Activated CD8-positive, alpha-beta memory T cell treated with anti-CD3 and anti-CD28 coated beads for 4 hours (primary cell): ENCODE measurements around the gene CD34.
A peak's percentile ranks its signal among the peaks of the same experiment; 100 is the strongest.
"Not testable (repeated sequence)": the region's sequence is repeated elsewhere in the genome, so short reads cannot be mapped to it uniquely, and the experiment has no call there.

Experiments
- DNase-seq, 2 donors: peaks; one replicate each; pipeline ENCODE4 v3.0.0-alpha.2; 2020; ENCODE audit warnings: low read depth in 2 of 2

Gene CD34

DNA sequence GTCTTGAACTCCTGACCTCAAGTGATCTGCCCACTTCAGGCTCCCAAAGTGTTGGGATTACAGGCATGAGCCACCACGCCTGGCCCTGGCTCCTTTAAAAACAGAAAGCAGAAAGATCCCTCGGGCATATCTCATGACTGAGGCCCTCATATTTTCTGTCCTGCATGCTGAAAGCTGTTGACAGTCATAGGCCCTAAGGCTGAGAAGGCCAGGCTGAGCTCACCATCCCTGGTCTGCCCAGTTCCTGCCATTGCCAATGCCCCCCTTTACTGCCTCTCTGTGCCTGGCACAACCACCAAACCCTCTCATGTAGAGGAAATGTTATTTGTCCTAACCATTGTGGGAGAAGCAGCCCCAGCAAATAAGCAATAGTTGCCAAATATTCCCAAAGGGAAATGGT is 12.7 kb downstream of the CD34 start:
- no peak for DNase-seq

DNA sequence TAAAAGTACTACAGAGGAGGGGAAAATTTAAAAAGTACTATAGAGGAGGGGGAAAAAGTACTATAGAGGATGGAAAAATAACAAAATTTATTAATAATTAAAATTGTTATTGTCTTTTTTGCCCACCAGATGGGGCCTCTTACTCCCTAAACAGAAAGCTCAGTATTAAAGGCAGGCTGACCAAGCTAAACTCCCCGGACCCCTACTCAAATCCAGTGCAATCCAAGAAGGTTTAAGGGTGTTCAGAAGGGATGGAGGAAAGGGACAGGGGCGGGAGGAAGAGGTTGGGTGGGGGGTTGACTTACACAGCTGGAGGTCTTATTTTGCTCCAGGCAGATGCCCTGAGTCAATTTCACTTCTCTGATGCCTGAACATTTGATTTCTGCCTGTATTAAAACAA is 13.7 kb downstream of the CD34 start:
- no peak for DNase-seq

DNA sequence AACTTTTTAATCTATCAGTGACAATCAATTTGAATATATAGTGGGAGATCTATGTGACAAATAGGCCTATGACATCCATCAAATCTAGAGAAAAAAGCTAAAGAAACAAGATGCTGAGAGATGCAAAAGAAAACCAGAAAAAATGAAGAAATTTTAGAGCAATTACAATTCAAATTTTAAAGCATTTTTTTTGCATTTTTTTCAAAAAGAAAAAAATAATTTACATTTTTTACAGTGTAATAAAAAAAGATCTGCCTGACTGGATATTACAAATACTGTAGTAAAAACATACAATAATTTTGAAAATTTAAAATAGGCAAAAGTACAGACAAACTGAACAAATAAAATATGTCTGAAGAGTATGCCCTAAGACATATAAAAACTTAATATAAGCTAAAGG is 14.4 kb downstream of the CD34 start:
- DNase-seq = no peak

DNA sequence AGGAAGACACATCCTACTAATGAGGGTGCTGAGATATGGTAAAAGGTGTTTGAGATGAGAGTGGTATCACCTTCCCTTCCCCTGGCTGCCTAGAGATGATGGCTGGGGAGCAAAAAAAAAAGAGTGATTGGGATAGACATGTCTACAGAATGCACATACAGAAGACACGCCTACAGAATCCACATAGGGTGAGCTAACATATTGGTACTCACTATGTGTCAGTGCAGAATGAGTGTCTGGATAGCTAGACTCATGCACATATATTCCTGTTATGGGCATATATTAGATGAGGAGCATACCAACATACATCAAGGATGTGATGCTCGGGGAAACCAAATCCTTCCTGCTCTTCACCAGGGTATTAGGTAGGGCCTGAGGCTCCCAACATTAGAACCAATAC is 16.2 kb downstream of the CD34 start:
- no peak for DNase-seq

DNA sequence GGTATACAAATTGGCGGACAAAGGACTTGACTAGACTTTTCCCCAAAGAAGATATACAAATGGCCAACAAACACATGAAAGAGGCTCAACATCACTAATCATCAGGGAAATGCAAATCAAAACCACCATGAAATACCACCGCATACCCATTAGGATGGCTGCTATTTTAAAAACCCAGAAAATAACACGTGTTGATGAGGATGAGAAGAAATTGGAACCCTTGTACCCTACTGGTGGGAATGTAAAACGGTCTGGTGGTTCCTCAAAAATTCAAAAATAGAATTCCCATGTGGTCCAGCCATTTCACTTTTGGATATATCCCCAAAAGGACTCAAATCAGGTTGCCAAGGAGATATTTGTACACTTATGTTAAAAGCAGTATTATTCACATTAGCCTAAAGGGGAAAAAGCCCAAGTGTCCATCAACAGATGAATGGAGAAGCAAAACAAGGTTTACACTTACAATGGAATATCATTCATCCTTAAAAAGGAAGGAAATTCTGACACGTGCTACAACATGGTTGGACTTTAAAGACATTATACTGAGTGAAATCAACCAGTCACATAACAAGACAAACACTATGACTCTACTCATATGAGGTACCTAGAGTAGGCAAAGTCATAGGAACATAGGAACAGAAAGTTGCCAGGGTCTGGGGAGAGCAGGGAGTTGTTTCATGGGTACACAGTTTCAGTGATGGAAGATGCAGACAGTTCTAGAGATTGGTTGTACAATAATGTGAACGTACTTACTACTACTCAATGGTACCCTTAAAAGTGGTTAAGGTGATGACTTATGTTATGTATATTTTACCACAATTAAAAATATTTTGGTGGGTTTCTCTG is 17.0 kb downstream of the CD34 start:
- no peak for DNase-seq

DNA sequence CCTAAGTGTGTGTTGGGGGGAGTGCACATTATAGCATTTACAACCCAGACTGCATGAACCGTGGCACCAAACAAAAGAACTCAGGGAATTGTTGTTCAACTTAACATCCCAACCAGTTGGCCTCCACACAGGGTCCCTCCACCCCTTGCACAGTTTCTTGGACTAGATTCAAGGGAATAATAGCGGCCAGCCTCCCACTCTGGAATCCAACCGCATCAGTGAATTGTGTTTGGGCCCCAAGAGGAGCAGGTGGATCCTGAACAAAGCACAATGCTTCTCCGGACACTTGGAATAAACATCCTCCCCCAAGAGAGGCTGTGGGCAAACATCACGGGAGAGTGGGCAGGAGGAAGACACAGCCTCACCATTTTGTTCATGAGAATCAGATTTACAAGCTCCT is 18.2 kb downstream of the CD34 start:
- DNase-seq = no peak

DNA sequence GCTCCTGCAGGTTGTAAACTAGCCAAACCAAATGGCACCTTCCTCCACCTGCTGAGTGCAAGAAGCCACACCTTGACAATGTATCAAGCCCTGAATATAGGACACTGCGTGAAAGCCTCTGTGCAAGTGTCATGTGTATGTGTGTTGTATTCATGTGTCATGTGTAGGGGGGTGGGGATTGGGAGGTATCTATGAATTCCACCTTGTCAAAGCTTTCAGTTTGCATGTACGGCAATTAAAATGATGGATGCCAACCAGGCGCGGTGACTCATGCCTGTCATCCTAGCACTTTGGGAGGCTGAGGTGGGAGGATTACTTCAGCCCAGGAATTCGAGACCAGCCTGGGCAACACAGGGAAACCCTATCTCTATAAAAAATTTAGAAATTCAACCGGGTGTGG is 19.8 kb downstream of the CD34 start:
- no peak for DNase-seq

DNA sequence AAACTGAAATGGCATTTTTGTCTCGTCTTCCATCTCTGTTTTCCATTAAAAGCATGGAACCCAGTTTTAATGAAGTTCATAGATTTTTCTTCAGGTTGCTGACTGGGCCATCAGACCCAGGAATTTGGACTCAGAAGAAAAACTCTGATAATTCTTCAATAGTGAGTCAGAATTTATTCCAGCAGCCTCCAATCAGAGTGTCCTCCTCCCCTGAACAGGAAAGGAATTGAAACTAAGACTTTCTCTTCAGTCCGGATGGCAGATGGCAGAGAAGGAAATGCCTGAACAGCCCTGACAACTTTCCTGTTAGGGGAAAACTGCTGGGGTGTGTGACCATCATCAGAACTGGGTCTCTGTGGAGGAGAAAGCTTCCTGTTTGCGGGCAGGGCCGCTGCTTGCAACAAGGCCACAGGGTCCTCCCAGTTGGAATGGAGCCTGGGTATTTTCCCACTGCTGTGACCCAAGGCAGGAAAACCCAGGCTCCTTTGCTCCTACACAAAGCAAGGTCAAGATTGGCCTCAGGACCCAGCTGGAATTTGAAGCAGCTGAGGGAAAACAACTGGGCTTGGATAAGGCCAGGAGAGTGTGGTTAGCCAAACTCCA is 20.7 kb downstream of the CD34 start:
- DNase-seq = no peak

DNA sequence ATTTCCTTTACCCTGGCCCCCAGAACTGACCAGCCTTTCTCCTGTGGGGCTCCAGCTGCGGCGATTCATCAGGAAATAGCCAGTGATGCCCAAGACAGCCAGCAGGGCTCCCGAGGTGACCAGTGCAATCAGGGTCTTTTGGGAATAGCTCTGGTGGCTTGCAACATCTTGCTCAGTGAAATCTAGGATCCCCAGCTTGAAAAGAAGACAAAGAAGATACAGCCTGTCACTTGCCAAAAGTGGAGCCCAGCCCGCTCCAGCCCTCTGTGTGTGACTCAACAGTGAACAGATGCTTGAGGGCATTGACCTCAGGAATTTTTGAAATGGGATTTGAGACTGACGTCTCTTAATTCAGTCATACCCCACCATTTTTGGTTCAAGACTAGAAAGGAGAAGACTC is 22.3 kb downstream of the CD34 start:
- no peak for DNase-seq

DNA sequence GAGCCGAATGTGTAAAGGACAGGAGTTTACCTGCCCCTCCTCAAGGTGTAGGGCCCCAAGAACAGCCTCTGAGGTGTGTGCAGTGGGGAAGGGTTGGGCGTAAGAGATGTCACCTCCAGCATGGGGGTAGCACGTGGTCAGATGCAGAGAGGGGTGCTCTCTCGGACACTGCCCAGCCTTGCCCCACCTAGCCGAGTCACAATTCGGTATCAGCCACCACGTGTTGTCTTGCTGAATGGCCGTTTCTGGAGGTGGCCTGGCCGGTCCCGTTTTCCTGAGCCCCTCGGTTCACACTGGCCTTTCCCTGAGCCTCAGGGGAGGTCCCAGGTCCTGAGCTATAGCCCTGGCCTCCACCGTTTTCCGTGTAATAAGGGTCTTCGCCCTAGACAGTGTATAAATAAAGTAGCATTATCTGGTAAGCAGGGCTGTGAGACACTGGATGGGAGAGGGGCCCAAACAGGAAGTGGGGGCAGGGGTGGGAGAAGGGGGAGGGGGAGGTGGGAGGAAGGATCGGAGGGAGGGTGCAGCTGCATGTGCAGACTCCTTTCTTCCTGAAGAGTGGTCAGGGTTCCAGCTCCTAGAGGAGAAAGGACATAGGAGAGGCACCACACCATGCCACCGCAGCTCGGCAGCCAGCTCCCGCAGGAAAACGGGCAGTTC is 23.3 kb downstream of the CD34 start:
- DNase-seq = no peak

DNA sequence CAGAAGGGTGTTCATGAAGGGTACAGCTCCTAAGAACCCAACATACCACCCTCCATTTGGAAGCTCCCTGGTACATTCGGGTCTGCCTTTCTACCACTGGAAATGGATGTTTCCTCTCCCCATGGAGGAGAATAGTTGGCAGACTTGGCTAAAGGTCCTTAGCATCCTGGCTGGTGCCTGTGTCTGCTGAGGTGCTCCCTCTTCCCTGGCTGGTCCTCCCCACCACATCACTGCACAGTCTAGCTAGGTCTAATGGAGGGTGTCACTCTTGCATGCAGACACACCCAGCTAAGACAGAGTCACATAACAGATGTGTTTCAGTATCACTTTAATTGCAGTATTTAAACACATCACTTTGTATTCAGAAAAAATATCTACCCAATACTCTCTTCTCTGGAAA is 24.7 kb downstream of the CD34 start:
- no peak for DNase-seq

DNA sequence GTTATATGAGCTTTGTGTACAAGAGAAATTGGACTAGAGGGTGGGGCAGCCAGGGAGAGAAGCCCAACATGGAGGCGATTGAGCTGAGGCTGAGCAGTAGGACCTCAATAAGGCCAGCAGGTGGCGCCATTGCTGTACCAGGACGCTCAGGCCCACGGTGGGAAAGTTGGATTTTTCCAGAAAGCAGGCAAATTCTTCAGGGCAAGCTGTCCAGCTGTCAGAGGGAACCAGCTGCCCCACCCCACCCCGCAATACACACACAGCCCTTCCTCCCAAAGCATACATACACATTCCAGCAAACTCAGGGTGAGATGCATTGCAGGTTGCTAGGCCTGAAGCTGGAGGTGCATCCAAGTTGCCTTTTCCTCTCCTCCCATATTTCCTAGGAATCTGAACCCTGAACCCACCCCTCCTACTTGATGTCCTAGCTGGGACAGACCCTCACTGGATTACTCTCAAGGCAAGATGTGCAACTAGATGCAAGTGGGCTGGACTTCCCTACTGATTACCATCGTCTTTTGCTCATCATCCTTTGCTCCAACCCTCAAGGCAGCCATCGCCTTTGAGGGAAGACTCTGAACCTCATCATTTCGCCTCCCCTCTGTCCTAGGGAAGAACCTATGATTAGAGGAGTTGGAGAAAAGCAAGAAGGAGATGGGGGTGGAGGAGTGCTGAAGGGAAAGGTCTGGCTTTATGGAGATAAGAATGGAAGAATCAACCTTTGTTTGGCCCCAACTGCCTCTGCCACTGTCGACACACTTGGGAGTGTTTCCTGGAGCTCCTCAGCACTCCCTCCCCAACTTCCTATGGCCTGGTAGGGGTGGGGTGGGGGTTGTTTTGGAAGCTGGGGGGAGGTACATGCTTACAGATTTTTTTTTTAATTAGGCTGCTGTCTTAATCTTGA is 25.5 kb downstream of the CD34 start:
- DNase-seq = peak; percentile 33 to 37

DNA sequence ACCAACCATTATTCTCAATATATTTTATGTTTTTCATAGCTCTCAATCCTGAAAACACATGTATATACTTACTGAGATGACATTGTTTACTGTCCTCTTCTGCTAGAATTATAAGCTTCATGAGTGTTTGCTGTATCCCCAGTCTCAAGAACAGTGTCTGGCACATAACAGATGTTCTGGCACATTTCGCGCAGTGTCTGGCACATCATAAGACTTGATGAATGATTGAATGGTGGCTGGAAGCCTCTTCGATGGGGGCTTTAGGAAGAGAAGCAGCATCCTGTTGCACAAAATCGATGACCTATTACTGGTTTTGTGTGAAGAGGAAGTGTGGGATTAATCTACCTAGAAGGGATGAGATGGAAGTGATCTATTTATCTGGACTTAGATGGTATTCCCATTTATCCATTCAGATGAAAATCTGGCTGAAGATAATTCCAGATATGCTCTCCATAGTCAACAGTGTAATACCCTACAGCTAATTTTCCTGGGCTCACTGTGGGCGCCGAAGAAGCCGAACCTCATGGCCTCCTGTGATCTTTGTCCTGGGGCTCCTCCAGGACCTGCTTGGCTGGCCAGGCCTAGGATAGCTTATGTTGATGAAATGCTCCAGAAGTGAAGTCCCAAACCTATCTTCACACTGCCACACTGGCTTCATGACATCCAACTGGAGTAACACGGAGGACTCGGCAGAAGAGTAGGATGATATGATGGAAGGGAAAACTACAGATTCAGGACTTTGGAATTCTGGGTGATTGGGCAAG is 26.5 kb downstream of the CD34 start:
- no peak for DNase-seq

DNA sequence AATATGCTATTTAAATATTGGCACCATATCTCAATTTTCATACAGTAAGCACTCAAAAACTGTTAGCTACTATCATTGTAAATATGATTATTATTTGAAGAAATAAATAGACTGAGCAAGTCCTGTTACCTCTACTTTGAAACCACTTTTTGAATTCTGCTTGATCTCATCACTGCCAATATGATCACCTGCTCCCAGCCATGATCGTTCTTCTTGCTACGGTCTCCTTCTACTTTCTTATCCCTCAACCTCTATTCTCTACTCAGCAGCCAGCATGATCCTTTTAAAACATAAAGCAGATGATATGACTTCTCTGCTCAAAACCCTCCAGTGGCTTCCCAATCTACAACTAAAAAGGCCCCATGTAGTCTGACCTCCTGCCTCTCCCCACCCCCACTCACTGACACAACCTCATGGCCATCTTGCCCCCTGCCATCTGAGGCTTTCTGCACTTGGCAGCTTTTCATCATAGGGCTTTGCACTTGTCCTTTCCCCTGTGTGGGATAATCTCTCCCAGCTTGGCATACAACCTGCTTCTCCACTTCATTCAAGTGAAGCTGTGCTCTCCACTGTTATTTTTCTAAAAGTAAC is 27.2 kb downstream of the CD34 start:
- DNase-seq = no peak

DNA sequence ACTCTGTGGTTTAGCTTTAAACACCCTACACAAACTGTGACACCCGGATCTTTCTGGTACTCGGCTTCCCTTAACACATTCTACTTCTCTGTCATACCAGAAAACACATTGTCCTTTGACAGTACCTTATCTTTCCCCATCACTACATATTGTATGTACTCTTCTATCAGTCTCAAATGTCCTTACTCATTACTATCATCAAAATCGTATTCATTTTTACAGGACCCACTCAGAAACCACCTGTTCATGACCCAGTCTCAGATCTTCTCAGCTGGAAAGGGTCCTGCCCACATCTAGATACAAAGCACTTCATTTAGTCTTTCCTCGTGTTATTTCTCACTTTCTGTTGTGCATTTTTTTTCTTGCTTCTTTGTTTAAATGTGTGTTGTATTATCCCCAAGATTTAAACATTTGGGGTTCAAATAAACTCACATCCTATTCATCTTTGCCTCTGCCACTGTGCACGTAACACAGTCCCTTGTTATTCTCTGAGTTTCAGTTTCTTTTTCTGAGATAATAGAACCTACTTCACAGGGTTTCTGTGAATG is 27.7 kb downstream of the CD34 start:
- no peak for DNase-seq

DNA sequence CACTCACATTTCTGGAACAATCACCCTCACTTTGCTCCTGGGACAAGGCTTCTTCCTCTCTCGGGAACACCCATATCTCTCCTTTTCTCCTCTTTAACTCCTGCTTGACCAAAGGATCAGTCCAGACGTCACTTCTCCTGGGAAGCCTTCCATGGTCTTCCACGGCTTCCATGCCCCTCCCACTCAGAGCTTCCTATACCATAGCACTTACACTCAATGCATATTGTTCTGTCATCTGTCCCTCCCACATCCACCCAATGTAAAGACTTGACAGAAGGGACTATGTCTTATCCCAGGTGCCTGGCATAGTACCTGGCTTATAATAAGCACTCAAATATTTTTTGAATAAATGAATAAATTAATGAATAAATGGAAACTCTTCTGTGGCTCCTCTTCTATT is 28.2 kb downstream of the CD34 start:
- no peak for DNase-seq

DNA sequence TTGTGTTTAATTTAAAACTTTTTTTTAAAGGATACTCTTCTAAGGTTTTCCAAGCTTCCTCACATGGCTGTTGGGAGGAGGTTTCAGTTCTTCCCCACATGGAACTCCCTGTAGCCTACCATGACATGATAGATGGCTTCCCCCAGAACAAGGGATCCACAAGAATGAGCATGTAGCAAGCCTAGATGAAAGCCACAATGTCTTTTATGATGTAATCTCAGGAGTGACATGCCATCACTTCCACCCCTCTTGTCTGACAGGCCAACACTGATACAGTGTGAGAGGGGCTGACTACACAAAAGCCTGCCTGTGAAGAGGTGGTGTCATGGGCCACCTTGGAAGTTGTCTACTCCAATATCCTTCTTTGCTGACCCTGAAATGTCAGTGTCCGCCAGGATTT is 32.0 kb downstream of the CD34 start:
- DNase-seq = no peak

DNA sequence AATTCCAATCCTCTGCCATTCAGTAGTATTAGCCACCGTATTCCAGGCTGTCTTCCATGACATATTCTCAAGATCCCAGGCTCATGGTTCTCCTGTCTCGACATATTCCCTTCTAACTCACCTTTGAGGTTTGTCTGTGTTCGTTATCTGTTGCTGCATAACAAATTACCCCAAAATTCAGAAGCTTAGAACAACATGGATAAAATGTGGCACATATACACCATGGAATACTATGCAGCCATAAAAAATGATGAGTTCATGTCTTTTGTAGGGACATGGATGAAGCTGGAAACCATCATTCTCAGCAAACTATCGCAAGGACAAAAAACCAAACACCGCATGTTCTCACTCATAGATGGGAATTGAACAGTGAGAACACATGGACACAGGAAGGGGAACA is 33.0 kb downstream of the CD34 start:
- not testable (repeated sequence) for DNase-seq

DNA sequence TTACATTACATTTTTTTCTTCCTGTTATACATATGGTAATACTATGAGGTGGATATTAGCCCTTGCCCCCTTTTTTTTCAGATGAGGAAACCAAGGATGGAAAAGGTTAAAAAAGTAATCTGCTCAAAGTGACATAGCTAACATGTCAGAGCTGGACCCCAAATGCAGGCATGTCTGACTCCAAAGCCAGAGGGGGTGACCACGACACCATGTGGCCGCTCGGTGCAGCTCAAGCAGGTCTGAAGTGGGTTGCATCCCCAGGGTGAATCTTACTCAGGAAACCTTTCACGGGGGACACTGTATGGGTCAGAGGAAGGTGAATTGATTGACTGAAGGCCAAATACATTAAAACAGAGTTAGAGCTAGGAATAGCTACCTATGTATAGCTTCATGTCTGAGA is 34.8 kb downstream of the CD34 start:
- DNase-seq = no peak

DNA sequence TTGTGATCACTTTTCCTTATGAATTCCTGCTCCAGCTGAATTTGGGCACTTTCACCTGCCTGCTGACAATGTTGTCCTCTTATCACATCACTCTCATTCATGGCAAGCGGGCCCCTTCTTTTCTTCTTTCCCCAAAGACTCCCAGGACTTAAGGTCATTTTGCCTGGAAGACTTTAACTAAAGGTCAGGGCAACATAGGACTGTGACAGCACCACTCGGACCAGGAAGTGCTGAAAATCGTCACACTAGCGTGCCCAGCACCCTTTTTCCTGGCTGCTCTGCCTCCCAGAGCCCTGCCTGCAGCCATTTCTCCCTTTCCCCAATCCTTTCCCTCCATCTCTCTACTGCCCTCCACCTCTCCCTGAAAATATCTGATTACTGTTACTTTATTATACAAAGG is 35.4 kb downstream of the CD34 start:
- DNase-seq = no peak
